ENCODE measurements around the gene KDM4C.

DNA sequence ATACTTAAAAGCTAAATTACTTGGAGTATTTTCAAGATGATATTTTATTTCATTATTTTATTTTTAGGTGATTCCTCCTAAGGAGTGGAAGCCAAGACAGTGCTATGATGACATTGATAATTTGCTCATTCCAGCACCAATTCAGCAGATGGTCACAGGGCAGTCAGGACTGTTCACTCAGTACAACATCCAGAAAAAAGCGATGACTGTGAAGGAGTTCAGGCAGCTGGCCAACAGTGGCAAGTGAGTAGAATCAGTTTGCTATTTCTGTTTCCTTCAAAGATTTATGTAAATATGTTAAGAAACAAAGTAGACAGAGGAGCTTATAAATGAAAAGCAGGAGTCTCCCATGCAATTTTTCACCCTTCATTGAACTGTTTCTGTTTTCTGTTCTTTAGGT is 47.8 kb downstream of the KDM4C start:
- TF ChIP-seq ZBTB7A (IDR thresholded peaks at IDR 0.05; ENCODE audit: low read depth) (no peak), EP300 (IDR thresholded peaks at IDR 0.05; ENCODE audit: borderline replicate concordance) (no peak), RAD21 (IDR thresholded peaks at IDR 0.05; ENCODE audit: low read depth) (no peak), TAF1 (IDR thresholded peaks at IDR 0.05; ENCODE audit: low read depth) (no peak), YY1 (IDR thresholded peaks at IDR 0.05; ENCODE audit: low read depth) (no peak), TEAD4 (IDR thresholded peaks at IDR 0.05) (no peak), CREB1 (IDR thresholded peaks at IDR 0.05; ENCODE audit: low read depth) (no peak)
- TF ChIP-seq, protein P1, sequence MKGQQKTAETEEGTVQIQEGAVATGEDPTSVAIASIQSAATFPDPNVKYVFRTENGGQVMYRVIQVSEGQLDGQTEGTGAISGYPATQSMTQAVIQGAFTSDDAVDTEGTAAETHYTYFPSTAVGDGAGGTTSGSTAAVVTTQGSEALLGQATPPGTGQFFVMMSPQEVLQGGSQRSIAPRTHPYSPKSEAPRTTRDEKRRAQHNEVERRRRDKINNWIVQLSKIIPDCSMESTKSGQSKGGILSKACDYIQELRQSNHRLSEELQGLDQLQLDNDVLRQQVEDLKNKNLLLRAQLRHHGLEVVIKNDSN (IDR thresholded peaks at IDR 0.05) = no peak
